Upper lobe of left lung (tissue), 4 donors: ENCODE data around the gene ACSL1.

ENCODE experiments used
- EP300 ChIP-seq, 4 donors: sonication (generic); formaldehyde crosslinking; IDR thresholded peaks; one replicate each; pipeline ENCODE4 v1.5.1; 2017; ENCODE audit warnings: antibody characterized with exemption in 4 of 4, control low read depth in 2 of 4
- POLR2A ChIP-seq, 4 donors: fragments of 450-650 bp; IDR thresholded peaks; one replicate each; pipeline ENCODE4 v1.5.1; 2016 to 2017; ENCODE audit warnings: antibody characterized with exemption in 4 of 4, mild to moderate bottlenecking in 2 of 4
- POLR2AphosphoS5 ChIP-seq, 2 donors: sonication (generic); formaldehyde crosslinking; IDR thresholded peaks; one replicate each; pipeline ENCODE4 v1.5.1; 2017; ENCODE audit warnings: antibody characterized with exemption in 2 of 2
- TF ChIP-seq, protein P1 (sequence below), 6 experiments: fragments of 450-650 bp in 4 of 6; fragments of 200-600 bp in 2 of 6; sonication (generic) in 2 of 6; IDR thresholded peaks; one replicate each; pipeline ENCODE4 v1.5.1; 2016 to 2019; ENCODE audit warnings: antibody characterized with exemption in 6 of 6

DNA sequence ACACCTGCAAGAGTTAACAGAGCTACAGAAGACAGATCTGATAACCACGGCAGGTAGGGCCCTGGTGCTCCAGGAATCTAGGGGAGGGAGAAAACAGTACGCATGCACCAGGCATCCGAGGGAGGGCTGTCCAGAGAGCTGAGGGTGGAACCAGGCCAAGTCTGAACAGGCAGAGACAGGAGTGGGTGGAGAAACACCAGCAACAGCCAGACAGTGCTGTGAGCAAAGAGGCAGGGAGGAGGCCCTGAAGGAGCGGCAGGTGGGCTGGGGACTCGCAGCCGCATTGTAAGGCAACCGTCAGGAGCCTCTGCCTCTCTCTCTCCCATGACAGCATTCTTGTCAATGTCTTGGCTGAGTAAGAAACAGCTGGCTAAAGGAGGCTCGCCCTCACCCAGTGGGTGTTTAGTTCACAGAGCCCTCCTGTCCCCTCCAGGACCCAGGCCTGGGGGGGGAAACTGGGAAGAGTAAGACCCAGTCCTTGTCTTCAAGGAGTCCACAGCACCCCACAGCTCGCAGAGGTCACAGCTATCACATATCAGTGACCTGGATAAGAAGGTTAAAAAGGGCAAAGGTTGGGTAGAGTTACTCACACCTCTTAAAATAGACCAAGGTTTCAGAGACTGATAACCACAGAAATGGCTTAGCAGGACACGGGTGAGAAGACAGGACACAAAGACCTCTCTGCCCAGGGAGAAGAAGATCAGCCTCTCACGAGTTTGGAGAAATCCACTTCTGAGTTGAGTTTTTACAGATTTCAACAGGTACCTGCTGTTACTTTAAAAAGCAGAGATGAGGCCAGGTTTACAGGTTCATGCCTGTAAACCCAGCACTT, 10.5 kb downstream of the ACSL1 start:
- TF ChIP-seq, protein P1, sequence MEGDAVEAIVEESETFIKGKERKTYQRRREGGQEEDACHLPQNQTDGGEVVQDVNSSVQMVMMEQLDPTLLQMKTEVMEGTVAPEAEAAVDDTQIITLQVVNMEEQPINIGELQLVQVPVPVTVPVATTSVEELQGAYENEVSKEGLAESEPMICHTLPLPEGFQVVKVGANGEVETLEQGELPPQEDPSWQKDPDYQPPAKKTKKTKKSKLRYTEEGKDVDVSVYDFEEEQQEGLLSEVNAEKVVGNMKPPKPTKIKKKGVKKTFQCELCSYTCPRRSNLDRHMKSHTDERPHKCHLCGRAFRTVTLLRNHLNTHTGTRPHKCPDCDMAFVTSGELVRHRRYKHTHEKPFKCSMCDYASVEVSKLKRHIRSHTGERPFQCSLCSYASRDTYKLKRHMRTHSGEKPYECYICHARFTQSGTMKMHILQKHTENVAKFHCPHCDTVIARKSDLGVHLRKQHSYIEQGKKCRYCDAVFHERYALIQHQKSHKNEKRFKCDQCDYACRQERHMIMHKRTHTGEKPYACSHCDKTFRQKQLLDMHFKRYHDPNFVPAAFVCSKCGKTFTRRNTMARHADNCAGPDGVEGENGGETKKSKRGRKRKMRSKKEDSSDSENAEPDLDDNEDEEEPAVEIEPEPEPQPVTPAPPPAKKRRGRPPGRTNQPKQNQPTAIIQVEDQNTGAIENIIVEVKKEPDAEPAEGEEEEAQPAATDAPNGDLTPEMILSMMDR (IDR thresholded peaks at IDR 0.05), result no peak
- peak in 1 of 4 donors; percentile 57 for TF ChIP-seq POLR2A (IDR thresholded peaks at IDR 0.05)
- TF ChIP-seq EP300 (IDR thresholded peaks at IDR 0.05), result peak in 1 of 4 donors; percentile 46
- peak; percentile 42 to 48 for TF ChIP-seq POLR2AphosphoS5 (IDR thresholded peaks at IDR 0.05)
